K562 (cell line): ENCODE measurements around the gene DHX35. TPM values are rescaled to one million over a fixed set of nuclear protein-coding genes. Genes with fewer than 3 reads are reported as not detected.
A peak's percentile ranks its signal among the peaks of the same experiment; 100 is the strongest.

Source experiments
- BACH1 ChIP-seq: fragments of 200-800 bp; sonication (Bioruptor generic); IDR thresholded peaks from 2 replicates; pipeline ENCODE4 v1.6.1; 2016; ENCODE audit warnings: missing genetic modification characterization, missing compliant biosample characterization
- CCNT2 ChIP-seq: IDR thresholded peaks from 2 replicates; pipeline ENCODE4 v1.6.1; 2011; ENCODE audit warnings: borderline replicate concordance, low read depth, mild to moderate bottlenecking, moderate library complexity, mixed read lengths, low read length; ENCODE audit not compliant: insufficient read length; ENCODE audit errors: extremely low read depth
- MCM2 ChIP-seq: fragments of 450-650 bp; IDR thresholded peaks from 2 replicates; pipeline ENCODE4 v1.6.1; 2017; ENCODE audit warnings: low read depth, mild to moderate bottlenecking
- NEUROD1 ChIP-seq: fragments of 150-350 bp; IDR thresholded peaks from 2 replicates; pipeline ENCODE4 v1.6.1; 2014; ENCODE audit warnings: borderline replicate concordance, low read length, low read depth; ENCODE audit not compliant: partially characterized antibody
- NFATC3 ChIP-seq: fragments of 450-650 bp; IDR thresholded peaks from 2 replicates; pipeline ENCODE4 v1.6.1; 2017; ENCODE audit warnings: mild to moderate bottlenecking
- NFRKB ChIP-seq: fragments of 450-650 bp; IDR thresholded peaks from 2 replicates; pipeline ENCODE4 v1.6.1; 2016; ENCODE audit warnings: low read depth
- NR2C2 ChIP-seq, 2 experiments: fragments of 200-800 bp in 1 of 2; sonication (Bioruptor generic) in 1 of 2; sonication (generic) in 1 of 2; formaldehyde crosslinking in 1 of 2; IDR thresholded peaks; 2 replicates each; pipeline versions ENCODE4 v1.6.1 to v1.8.0; 2016 to 2022; ENCODE audit warnings: mild to moderate bottlenecking in 1 of 2, missing compliant biosample characterization in 1 of 2, missing genetic modification characterization in 1 of 2, missing genetic modification reagents in 1 of 2
- SRSF3 ChIP-seq: fragments of 200-400 bp; formaldehyde crosslinking; IDR thresholded peaks from 2 replicates; pipeline ENCODE4 v1.6.1; 2016; ENCODE audit warnings: mild to moderate bottlenecking, low read length, moderate library complexity; ENCODE audit not compliant: insufficient read depth
- STAG1 ChIP-seq: sonication (generic); formaldehyde crosslinking; IDR thresholded peaks from 2 replicates; pipeline ENCODE4 v1.5.0; 2020; ENCODE audit warnings: missing genetic modification reagents, borderline replicate concordance
- ZKSCAN8 ChIP-seq: fragments of 200-800 bp; sonication (Bioruptor generic); IDR thresholded peaks from 2 replicates; pipeline ENCODE4 v1.6.1; 2016; ENCODE audit warnings: missing genetic modification characterization, missing compliant biosample characterization
- ZNF3 ChIP-seq: fragments of 250-450 bp; sonication (Bioruptor Pico); IDR thresholded peaks from 2 replicates; pipeline ENCODE4 v1.5.0; 2021; ENCODE audit warnings: mild to moderate bottlenecking, moderate library complexity
- ZNF561 ChIP-seq: fragments of 450-650 bp; formaldehyde crosslinking; conservative IDR thresholded peaks from 2 replicates; pipeline ENCODE4 v1.4.0; 2020; ENCODE audit warnings: mild to moderate bottlenecking, moderate library complexity
- ZNF780A ChIP-seq: fragments of 250-450 bp; sonication (Bioruptor Pico); IDR thresholded peaks from 2 replicates; pipeline ENCODE4 v1.5.0; 2021; ENCODE audit warnings: mild to moderate bottlenecking
- polyA plus RNA-seq, 8 experiments: library from polyadenylated mRNA; depleted of rRNA in 4 of 8; stranded (reverse) in 5 of 8; unstranded in 3 of 8; fragments of >200 nt; fragmentation: Nextera tagmentation in 2 of 8; fragmentation: Illumina TruSeq in 1 of 8; extraction: Ambion mirVana in 2 of 8; extraction: Trizol in 1 of 8; gene quantifications; 2 replicates each; pipeline versions ENCODE4 v1.2.1 to v1.2.3, GENCODE V29; 2011 to 2014; ENCODE audit warnings: inconsistent platforms in 1 of 8, missing spikeins in 1 of 8
- total RNA-seq, 7 experiments: library from RNA; depleted of rRNA in 6 of 7; stranded (reverse); fragments of >200 nt in 6 of 7; fragmentation: Illumina TruSeq in 2 of 7; extraction: Trizol in 2 of 7; gene quantifications; 2 replicates each; pipeline versions ENCODE4 v1.2.1 to v1.2.3, GENCODE V29; 2011 to 2021; ENCODE audit warnings: low replicate concordance in 1 of 7
- TF ChIP-seq, protein P1 (sequence below): fragments of 450-650 bp; IDR thresholded peaks from 2 replicates; pipeline ENCODE4 v1.6.1; 2016; ENCODE audit warnings: missing biosample characterization, missing genetic modification characterization
- TF ChIP-seq, protein P2 (sequence below): sonication (generic); formaldehyde crosslinking; IDR thresholded peaks from 2 replicates; pipeline ENCODE4 v1.8.0; 2022; ENCODE audit warnings: mild to moderate bottlenecking, low read depth, missing genetic modification reagents
- TF ChIP-seq, protein P3 (sequence below): fragments of 250-450 bp; sonication (Bioruptor Pico); IDR thresholded peaks from 2 replicates; pipeline ENCODE4 v1.9.0; 2021; ENCODE audit warnings: mild to moderate bottlenecking, inconsistent platforms
- TF ChIP-seq, protein P4 (sequence below): fragments of 250-450 bp; sonication (Bioruptor Pico); IDR thresholded peaks from 2 replicates; pipeline ENCODE4 v1.8.0; 2021; ENCODE audit warnings: borderline replicate concordance, mild to moderate bottlenecking, moderate library complexity; ENCODE audit not compliant: poor library complexity, severe bottlenecking

The DHX35 gene
- total and polyA plus RNA-seq, 9 of the 15 experiments (the other 6 are each of a cell fraction or from before 2014, with no cell fraction given), result 6.5 to 25.6 (median 16.9) TPM

DNA sequence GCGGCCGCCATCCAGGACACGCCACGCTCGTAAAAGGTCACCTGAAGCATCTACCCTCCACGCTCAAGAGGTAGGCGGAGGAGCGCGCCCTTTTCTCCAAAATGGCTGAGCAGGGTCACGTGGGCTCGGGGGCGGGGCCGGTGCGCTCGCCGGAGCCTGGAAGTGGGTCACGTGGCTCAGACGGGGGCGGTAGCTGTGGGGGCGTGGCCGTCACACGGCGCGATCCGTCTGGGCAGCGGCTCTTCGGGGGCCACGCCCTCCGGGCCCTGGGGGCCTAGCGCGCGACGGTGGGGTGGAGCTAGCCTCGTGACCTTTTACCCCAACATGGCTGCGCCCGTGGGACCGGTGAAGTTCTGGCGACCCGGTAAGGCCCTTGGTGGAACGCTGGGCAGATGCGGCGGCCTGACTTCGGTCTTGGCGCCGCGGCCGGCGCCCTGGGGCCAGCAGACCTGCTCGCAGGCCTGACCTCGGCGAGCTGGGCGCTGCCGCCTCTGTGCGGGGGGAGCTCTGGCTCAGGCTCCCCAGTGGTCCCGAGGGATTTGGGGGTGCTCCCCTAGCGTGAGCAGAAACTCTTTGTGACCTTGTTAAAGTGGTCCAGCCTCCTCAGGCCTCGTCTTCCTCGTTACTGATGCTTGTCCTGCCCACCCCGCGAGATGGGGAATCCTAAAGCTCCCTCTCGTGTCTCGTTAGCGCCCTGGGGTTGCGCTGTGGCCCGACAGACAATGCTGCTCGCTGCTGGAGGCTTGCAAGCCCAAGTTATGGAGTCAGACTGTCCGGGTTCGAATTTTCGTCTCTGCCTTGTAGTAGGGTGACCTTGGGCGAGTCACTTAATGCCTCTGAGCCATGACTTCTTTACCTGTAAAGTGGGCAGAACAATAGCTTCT is at the start of gene DHX35 (continued):
- TF ChIP-seq, protein P1, sequence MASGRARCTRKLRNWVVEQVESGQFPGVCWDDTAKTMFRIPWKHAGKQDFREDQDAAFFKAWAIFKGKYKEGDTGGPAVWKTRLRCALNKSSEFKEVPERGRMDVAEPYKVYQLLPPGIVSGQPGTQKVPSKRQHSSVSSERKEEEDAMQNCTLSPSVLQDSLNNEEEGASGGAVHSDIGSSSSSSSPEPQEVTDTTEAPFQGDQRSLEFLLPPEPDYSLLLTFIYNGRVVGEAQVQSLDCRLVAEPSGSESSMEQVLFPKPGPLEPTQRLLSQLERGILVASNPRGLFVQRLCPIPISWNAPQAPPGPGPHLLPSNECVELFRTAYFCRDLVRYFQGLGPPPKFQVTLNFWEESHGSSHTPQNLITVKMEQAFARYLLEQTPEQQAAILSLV (tag), result no peak
- TF ChIP-seq SRSF3, result no peak
- TF ChIP-seq MCM2, result no peak
- no peak for TF ChIP-seq BACH1
- TF ChIP-seq ZNF561 (CRISPR knock-in tag), result no peak
- no peak for TF ChIP-seq NFATC3
- TF ChIP-seq NEUROD1, result peak; percentile 17
- peak; percentile 88 for TF ChIP-seq CCNT2
- TF ChIP-seq, protein P2, sequence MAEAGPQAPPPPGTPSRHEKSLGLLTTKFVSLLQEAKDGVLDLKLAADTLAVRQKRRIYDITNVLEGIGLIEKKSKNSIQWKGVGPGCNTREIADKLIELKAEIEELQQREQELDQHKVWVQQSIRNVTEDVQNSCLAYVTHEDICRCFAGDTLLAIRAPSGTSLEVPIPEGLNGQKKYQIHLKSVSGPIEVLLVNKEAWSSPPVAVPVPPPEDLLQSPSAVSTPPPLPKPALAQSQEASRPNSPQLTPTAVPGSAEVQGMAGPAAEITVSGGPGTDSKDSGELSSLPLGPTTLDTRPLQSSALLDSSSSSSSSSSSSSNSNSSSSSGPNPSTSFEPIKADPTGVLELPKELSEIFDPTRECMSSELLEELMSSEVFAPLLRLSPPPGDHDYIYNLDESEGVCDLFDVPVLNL (CRISPR knock-in tag), result peak; percentile 68; the same call in 1 of the 2 replicates
- TF ChIP-seq, protein P3, sequence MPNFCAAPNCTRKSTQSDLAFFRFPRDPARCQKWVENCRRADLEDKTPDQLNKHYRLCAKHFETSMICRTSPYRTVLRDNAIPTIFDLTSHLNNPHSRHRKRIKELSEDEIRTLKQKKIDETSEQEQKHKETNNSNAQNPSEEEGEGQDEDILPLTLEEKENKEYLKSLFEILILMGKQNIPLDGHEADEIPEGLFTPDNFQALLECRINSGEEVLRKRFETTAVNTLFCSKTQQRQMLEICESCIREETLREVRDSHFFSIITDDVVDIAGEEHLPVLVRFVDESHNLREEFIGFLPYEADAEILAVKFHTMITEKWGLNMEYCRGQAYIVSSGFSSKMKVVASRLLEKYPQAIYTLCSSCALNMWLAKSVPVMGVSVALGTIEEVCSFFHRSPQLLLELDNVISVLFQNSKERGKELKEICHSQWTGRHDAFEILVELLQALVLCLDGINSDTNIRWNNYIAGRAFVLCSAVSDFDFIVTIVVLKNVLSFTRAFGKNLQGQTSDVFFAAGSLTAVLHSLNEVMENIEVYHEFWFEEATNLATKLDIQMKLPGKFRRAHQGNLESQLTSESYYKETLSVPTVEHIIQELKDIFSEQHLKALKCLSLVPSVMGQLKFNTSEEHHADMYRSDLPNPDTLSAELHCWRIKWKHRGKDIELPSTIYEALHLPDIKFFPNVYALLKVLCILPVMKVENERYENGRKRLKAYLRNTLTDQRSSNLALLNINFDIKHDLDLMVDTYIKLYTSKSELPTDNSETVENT (CRISPR knock-in tag), result peak; percentile 25; the same call in 1 of the 2 replicates
- no peak for TF ChIP-seq NFRKB
- no peak for TF ChIP-seq STAG1
- no peak for TF ChIP-seq ZNF3 (CRISPR knock-in tag)
- TF ChIP-seq ZKSCAN8 (CRISPR knock-in tag), result no peak
- peak; percentile 97 for TF ChIP-seq NR2C2 (CRISPR knock-in tag; IDR thresholded peaks at IDR 0.05)
- TF ChIP-seq NR2C2 (tag; IDR thresholded peaks at IDR 0.05), result peak; percentile 99
- no peak for TF ChIP-seq ZNF780A (CRISPR knock-in tag)
- TF ChIP-seq, protein P4, sequence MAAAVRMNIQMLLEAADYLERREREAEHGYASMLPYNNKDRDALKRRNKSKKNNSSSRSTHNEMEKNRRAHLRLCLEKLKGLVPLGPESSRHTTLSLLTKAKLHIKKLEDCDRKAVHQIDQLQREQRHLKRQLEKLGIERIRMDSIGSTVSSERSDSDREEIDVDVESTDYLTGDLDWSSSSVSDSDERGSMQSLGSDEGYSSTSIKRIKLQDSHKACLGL (CRISPR knock-in tag), result peak; percentile 61
